ENCODE measurements around the gene UGT1A8.
"Not testable (repeated sequence)": the region's sequence is repeated elsewhere in the genome, so short reads cannot be mapped to it uniquely, and the experiment has no call there.

Gene UGT1A8

DNA sequence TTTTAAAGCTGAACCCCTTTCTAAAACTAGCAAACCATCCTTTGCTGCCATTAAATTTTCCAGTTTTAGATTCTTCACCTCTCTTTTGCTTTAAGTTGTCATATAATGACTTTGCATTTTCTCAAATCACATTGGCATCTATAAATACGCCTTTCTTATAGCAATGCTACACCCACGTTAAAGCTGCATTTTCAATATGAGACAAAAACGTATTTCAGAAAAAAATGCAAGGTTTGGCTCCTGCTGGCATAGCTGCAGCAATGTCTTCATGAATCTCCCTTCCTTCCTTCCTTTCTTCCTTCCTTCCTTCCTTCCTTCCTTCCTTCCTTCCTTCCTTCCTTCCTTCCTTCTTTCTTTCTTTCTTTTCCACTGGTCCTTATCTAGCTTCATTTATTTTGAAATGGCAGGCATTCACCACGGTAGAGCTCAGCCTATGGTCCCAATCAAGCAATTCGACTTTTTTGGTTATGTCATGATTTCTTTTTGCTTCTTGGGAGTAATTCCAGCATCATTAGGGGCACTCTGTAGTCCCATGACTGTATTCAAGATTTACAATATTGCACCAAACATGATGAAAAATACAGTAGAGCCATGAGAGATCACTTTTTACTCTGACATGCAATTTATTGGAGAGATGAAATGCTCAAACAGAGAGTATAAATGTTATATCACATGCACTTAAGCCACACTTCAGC lies 10.0 kb downstream of the UGT1A8 start:
- no peaks in the 10 kb centered on the region for H3K79me2 ChIP-seq (ENCODE audit: low read length)
- TF ChIP-seq EZH2phosphoT487 (IDR thresholded peaks at IDR 0.05; ENCODE audit: low read depth), result no peak
- TF ChIP-seq, protein P1, sequence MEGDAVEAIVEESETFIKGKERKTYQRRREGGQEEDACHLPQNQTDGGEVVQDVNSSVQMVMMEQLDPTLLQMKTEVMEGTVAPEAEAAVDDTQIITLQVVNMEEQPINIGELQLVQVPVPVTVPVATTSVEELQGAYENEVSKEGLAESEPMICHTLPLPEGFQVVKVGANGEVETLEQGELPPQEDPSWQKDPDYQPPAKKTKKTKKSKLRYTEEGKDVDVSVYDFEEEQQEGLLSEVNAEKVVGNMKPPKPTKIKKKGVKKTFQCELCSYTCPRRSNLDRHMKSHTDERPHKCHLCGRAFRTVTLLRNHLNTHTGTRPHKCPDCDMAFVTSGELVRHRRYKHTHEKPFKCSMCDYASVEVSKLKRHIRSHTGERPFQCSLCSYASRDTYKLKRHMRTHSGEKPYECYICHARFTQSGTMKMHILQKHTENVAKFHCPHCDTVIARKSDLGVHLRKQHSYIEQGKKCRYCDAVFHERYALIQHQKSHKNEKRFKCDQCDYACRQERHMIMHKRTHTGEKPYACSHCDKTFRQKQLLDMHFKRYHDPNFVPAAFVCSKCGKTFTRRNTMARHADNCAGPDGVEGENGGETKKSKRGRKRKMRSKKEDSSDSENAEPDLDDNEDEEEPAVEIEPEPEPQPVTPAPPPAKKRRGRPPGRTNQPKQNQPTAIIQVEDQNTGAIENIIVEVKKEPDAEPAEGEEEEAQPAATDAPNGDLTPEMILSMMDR (IDR thresholded peaks at IDR 0.05; ENCODE audit: low read depth, low read length), result no peak
- H2AFZ ChIP-seq (ENCODE audit: low read depth, low read length), result no peak overlapping the region
- H3K27me3 ChIP-seq (ENCODE audit: low read depth, low read length), result no peaks in the 10 kb centered on the region
- no peak overlapping the region for H3K4me3 ChIP-seq (ENCODE audit: low read length)
- H3K27ac ChIP-seq (ENCODE audit: low read length), result no peak overlapping the region
- no peaks in the 10 kb centered on the region for H4K20me1 ChIP-seq (ENCODE audit: insufficient read depth, low read length)
- no peaks in the 10 kb centered on the region for H3K36me3 ChIP-seq (replicated peaks; ENCODE audit: low read depth, low read length)
- no peaks in the 10 kb centered on the region for H3K9me3 ChIP-seq (ENCODE audit: insufficient read depth, low read length)
- no peak overlapping the region for H3K4me2 ChIP-seq (ENCODE audit: low read length)
- H3K4me1 ChIP-seq (ENCODE audit: low read length), result no peaks in the 10 kb centered on the region
- no peak overlapping the region for H3K9ac ChIP-seq (ENCODE audit: low read length)

DNA sequence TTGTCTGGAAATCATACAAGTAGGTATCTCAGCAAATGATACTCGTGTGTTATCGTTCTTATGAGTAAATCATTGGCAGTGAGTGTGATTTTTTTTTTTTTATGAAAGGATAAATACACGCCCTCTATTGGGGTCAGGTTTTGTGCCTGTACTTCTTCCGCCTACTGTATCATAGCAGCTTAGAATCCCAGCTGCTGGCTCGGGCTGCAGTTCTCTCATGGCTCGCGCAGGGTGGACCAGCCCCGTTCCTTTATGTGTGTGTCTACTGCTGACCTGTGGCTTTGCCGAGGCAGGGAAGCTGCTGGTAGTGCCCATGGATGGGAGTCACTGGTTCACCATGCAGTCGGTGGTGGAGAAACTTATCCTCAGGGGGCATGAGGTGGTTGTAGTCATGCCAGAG lies 18.9 kb downstream of the UGT1A8 start, which contains the start of gene UGT1A10:
Gene UGT1A10 (plus strand): TSS at position 143 of the 400 bp plus-strand sequence. CDS start 75 bp downstream, at position 218.
- not testable (repeated sequence) for H3K4me1 ChIP-seq (ENCODE audit: low read length); H3K27me3 ChIP-seq (ENCODE audit: low read depth, low read length); H2AFZ ChIP-seq (ENCODE audit: low read depth, low read length); H4K20me1 ChIP-seq (ENCODE audit: insufficient read depth, low read length); H3K27ac ChIP-seq (ENCODE audit: low read length); H3K4me3 ChIP-seq (ENCODE audit: low read length); H3K4me2 ChIP-seq (ENCODE audit: low read length); H3K36me3 ChIP-seq (replicated peaks; ENCODE audit: low read depth, low read length); H3K9ac ChIP-seq (ENCODE audit: low read length); H3K79me2 ChIP-seq (ENCODE audit: low read length); H3K9me3 ChIP-seq (ENCODE audit: insufficient read depth, low read length)

GRCh38 chr2:233638836-233639235 lies 21.4 kb downstream of the UGT1A8 start:
- Histone ChIP-seq H3K27me3 (ENCODE audit: low read depth, low read length) (no peaks in the 10 kb centered on the region), H2AFZ (ENCODE audit: low read depth, low read length) (no peak overlapping the region), H3K79me2 (ENCODE audit: low read length) (no peaks in the 10 kb centered on the region), H3K36me3 (replicated peaks; ENCODE audit: low read depth, low read length) (no peaks in the 10 kb centered on the region), H3K4me2 (ENCODE audit: low read length) (no peak overlapping the region), H3K4me3 (ENCODE audit: low read length) (no peak overlapping the region), H3K9me3 (ENCODE audit: insufficient read depth, low read length) (no peaks in the 10 kb centered on the region), H3K27ac (ENCODE audit: low read length) (no peak overlapping the region), H3K9ac (ENCODE audit: low read length) (no peak overlapping the region), H4K20me1 (ENCODE audit: insufficient read depth, low read length) (no peaks in the 10 kb centered on the region), H3K4me1 (ENCODE audit: low read length) (no peaks in the 10 kb centered on the region)
- TF ChIP-seq, protein P1 (IDR thresholded peaks at IDR 0.05; ENCODE audit: low read depth, low read length), result no peak
- TF ChIP-seq EZH2phosphoT487 (IDR thresholded peaks at IDR 0.05; ENCODE audit: low read depth), result no peak

- H3K9ac ChIP-seq (ENCODE audit: low read length), result no peak overlapping the region
- H3K9me3 ChIP-seq (ENCODE audit: insufficient read depth, low read length), result no peaks in the 10 kb centered on the region
- no peaks in the 10 kb centered on the region for H3K4me1 ChIP-seq (ENCODE audit: low read length)
- H2AFZ ChIP-seq (ENCODE audit: low read depth, low read length), result no peak overlapping the region
- H3K4me2 ChIP-seq (ENCODE audit: low read length), result no peak overlapping the region
- H4K20me1 ChIP-seq (ENCODE audit: insufficient read depth, low read length), result no peaks in the 10 kb centered on the region
- no peak overlapping the region for H3K27ac ChIP-seq (ENCODE audit: low read length)
- TF ChIP-seq EZH2phosphoT487 (IDR thresholded peaks at IDR 0.05; ENCODE audit: low read depth), result no peak
- TF ChIP-seq, protein P1 (IDR thresholded peaks at IDR 0.05; ENCODE audit: low read depth, low read length), result no peak
- no peaks in the 10 kb centered on the region for H3K27me3 ChIP-seq (ENCODE audit: low read depth, low read length)
- H3K4me3 ChIP-seq (ENCODE audit: low read length), result no peak overlapping the region
- no peaks in the 10 kb centered on the region for H3K36me3 ChIP-seq (replicated peaks; ENCODE audit: low read depth, low read length)
- H3K79me2 ChIP-seq (ENCODE audit: low read length), result no peaks in the 10 kb centered on the region
Measured at GRCh38 chr2:233639860-233640259, 22.4 kb downstream of the UGT1A8 start.

Measured in OCI-LY3 (cell line).